A549 (cell line): ENCODE measurements around the gene ANKFY1. TPM values are rescaled to one million over a fixed set of nuclear protein-coding genes. Genes with fewer than 3 reads are reported as not detected.

Experiments
- ATAC-seq, 2 experiments: fragments of 200-7000 bp in 1 of 2; fragments of >200 bp in 1 of 2; cut with Nextera tagmentation in 1 of 2; cut with Tn5 transposase in 1 of 2; 3 replicates each; pipeline versions ENCODE4 v1.8.0 to v1.9.1; 2018 to 2020; ENCODE audit warnings: mild to moderate bottlenecking in 1 of 2, moderate library complexity in 1 of 2
- CTCF ChIA-PET: fragments of 300-600 bp; sonication (Branson Sonifier 250); formaldehyde crosslinking; extraction: SDS; loops from one replicate; lab custom pipeline; 2021; ENCODE audit warnings: antibody characterized with exemption, inconsistent platforms; lab: Yijun Ruan, JAX
- POLR2A ChIA-PET: fragments of 350-600 bp; formaldehyde crosslinking; extraction: SDS; loops from one replicate; lab custom pipeline; 2021; ENCODE audit warnings: antibody characterized with exemption, inconsistent platforms; lab: Yijun Ruan, JAX
- DNase-seq, 2 experiments: peaks; one replicate each; pipeline versions ENCODE4 v3.0.0 to v3.0.0-alpha.2; 2011 to 2016; ENCODE audit warnings: low read depth in 1 of 2, low spot score in 1 of 2
- FAIRE-seq: peaks from 2 replicates; lab custom pipeline; 2011; peaks lifted over from hg19 to GRCh38; lab: Jason Lieb, UNC
- H3K27ac ChIP-seq, 2 experiments: fragments of >200 bp; sonication (Bioruptor Twin); formaldehyde crosslinking; 3 replicates each; pipeline ENCODE4 v1.5.1; 2016 to 2017
- H3K4me1 ChIP-seq: fragments of >200 bp; sonication (Bioruptor Twin); formaldehyde crosslinking; 3 replicates; pipeline ENCODE4 v1.6.1; 2016
- H3K4me2 ChIP-seq: fragments of >200 bp; sonication (Bioruptor Twin); formaldehyde crosslinking; 3 replicates; pipeline ENCODE4 v1.6.1; 2016
- H3K4me3 ChIP-seq: fragments of >200 bp; sonication (Bioruptor Twin); formaldehyde crosslinking; 3 replicates; pipeline ENCODE4 v1.5.1; 2016
- H3K9me3 ChIP-seq: fragments of >200 bp; sonication (Bioruptor Twin); formaldehyde crosslinking; 3 replicates; pipeline ENCODE4 v1.6.1; 2016
- CHD2 ChIP-seq: fragments of 150-350 bp; IDR thresholded peaks from 2 replicates; pipeline ENCODE4 v1.6.1; 2014; ENCODE audit warnings: low read length; ENCODE audit not compliant: partially characterized antibody
- EP300 ChIP-seq, 2 experiments: fragments of >200 bp; sonication (Bioruptor Twin); formaldehyde crosslinking; IDR thresholded peaks; 2 replicates in 1 of 2; 3 replicates in 1 of 2; pipeline ENCODE4 v1.6.1; 2016 to 2017
- FOSB ChIP-seq: fragments of 250-450 bp; sonication (Bioruptor Pico); IDR thresholded peaks from 2 replicates; pipeline ENCODE4 v1.5.0; 2020; ENCODE audit warnings: mild to moderate bottlenecking, moderate library complexity
- FOSL2 ChIP-seq, 2 experiments: fragments of 450-650 bp in 1 of 2; fragments of >200 bp in 1 of 2; sonication (Bioruptor Twin) in 1 of 2; formaldehyde crosslinking; IDR thresholded peaks; 2 replicates each; pipeline versions ENCODE4 v1.5.0 to v1.6.1; 2016 to 2020; ENCODE audit warnings: mild to moderate bottlenecking in 1 of 2, moderate library complexity in 1 of 2
- HDAC2 ChIP-seq: fragments of 200-600 bp; sonication (generic); IDR thresholded peaks from 2 replicates; pipeline ENCODE4 v1.6.1; 2016
- HOXB13 ChIP-seq: fragments of 250-450 bp; sonication (Bioruptor Pico); IDR thresholded peaks from 2 replicates; pipeline ENCODE4 v1.5.0; 2020; ENCODE audit warnings: low read depth, mild to moderate bottlenecking, moderate library complexity
- HOXB5 ChIP-seq: fragments of 250-450 bp; sonication (Bioruptor Pico); IDR thresholded peaks from 2 replicates; pipeline ENCODE4 v1.5.0; 2020; ENCODE audit warnings: mild to moderate bottlenecking, moderate library complexity
- KDM1A ChIP-seq: fragments of 200-600 bp; sonication (generic); IDR thresholded peaks from 2 replicates; pipeline ENCODE4 v1.6.1; 2016; ENCODE audit warnings: low read depth, mild to moderate bottlenecking
- NFE2L2 ChIP-seq: fragments of 150-350 bp; conservative IDR thresholded peaks from 2 replicates; pipeline ENCODE4 v1.6.1; 2014; ENCODE audit warnings: low read length
- POLR2AphosphoS2 ChIP-seq: conservative IDR thresholded peaks from 2 replicates; pipeline ENCODE4 v1.6.1; 2012; ENCODE audit warnings: low read length, improper control_type of control experiment, inconsistent platforms
- RAD21 ChIP-seq, 2 experiments: fragments of >200 bp in 1 of 2; sonication (Bioruptor Twin) in 1 of 2; formaldehyde crosslinking in 1 of 2; IDR thresholded peaks in 1 of 2; conservative IDR thresholded peaks in 1 of 2; 2 replicates in 1 of 2; 3 replicates in 1 of 2; pipeline ENCODE4 v1.6.1; 2012 to 2018; ENCODE audit warnings: inconsistent platforms in 1 of 2
- RCOR1 ChIP-seq: fragments of 150-350 bp; IDR thresholded peaks from 2 replicates; pipeline ENCODE4 v1.6.1; 2014; ENCODE audit warnings: antibody characterized with exemption, low read length, low read depth
- REST ChIP-seq: fragments of 200-600 bp; sonication (generic); IDR thresholded peaks from 2 replicates; pipeline ENCODE4 v1.6.1; 2016; ENCODE audit warnings: antibody characterized with exemption, mild to moderate bottlenecking, moderate library complexity
- SMC3 ChIP-seq: fragments of >200 bp; sonication (Bioruptor Twin); formaldehyde crosslinking; IDR thresholded peaks from 3 replicates; pipeline ENCODE4 v1.6.1; 2018; ENCODE audit warnings: inconsistent platforms
- SREBF2 ChIP-seq: fragments of 450-650 bp; IDR thresholded peaks from 2 replicates; pipeline ENCODE4 v1.6.1; 2014; ENCODE audit warnings: mild to moderate bottlenecking, moderate library complexity
- ZNF302 ChIP-seq: fragments of 250-450 bp; sonication (Bioruptor Pico); IDR thresholded peaks from 2 replicates; pipeline ENCODE4 v1.9.0; 2021; ENCODE audit warnings: inconsistent platforms, mild to moderate bottlenecking, moderate library complexity
- WGBS: methylation state at CpG from one replicate; pipeline ENCODE4 v1.1.6; 2017; ENCODE audit errors: missing lambda C conversion rate; 5-methylcytosine and 5-hydroxymethylcytosine counted together
- polyA plus RNA-seq, 4 experiments: library from polyadenylated mRNA; depleted of rRNA in 3 of 4; stranded (reverse); fragments of >200 nt; fragmentation: RNase III in 1 of 4; extraction: RNeasy Plus Mini Kit Qiagen cat#74134 plus additional on column Dnase treatment in 1 of 4; gene quantifications; 2 replicates in 3 of 4; 3 replicates in 1 of 4; pipeline ENCODE4 v1.2.3, GENCODE V29; 2011 to 2017
- TF ChIP-seq, protein P1 (sequence below): fragments of 250-450 bp; sonication (Bioruptor Pico); IDR thresholded peaks from 2 replicates; pipeline ENCODE4 v1.5.0; 2020; ENCODE audit warnings: low read depth, mild to moderate bottlenecking, moderate library complexity
- TF ChIP-seq, protein P2 (sequence below): IDR thresholded peaks from 2 replicates; pipeline ENCODE4 v1.6.1; 2012
- TF ChIP-seq, protein P3 (sequence below): fragments of >200 bp; sonication (Bioruptor Twin); formaldehyde crosslinking; IDR thresholded peaks from 3 replicates; pipeline ENCODE4 v1.6.1; 2016
- TF ChIP-seq, protein P4 (sequence below): fragments of >200 bp; sonication (Bioruptor Twin); formaldehyde crosslinking; IDR thresholded peaks from 2 replicates; pipeline ENCODE4 v1.6.1; 2016

Gene ANKFY1
- polyA plus RNA-seq, 2 of the 4 experiments (the other 2 are of a cell fraction): 28.5 to 51.7 TPM

GRCh38 chr17:4174556-4174955, 89.2 kb downstream of the ANKFY1 start (continued):
- no peak for TF ChIP-seq REST
- TF ChIP-seq FOSL2 (IDR thresholded peaks at IDR 0.05): no peak
- TF ChIP-seq FOSL2 (CRISPR knock-in tag; IDR thresholded peaks at IDR 0.05): no peak
- TF ChIP-seq FOSB (CRISPR knock-in tag): no peak
- TF ChIP-seq, protein P1, sequence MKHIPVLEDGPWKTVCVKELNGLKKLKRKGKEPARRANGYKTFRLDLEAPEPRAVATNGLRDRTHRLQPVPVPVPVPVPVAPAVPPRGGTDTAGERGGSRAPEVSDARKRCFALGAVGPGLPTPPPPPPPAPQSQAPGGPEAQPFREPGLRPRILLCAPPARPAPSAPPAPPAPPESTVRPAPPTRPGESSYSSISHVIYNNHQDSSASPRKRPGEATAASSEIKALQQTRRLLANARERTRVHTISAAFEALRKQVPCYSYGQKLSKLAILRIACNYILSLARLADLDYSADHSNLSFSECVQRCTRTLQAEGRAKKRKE (CRISPR knock-in tag): no peak
- TF ChIP-seq HOXB5 (CRISPR knock-in tag): no peak
- TF ChIP-seq CHD2: no peak
- no peak for TF ChIP-seq SMC3
- TF ChIP-seq, protein P2, sequence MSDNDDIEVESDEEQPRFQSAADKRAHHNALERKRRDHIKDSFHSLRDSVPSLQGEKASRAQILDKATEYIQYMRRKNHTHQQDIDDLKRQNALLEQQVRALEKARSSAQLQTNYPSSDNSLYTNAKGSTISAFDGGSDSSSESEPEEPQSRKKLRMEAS: no peak
- no peak for TF ChIP-seq SREBF2

- no peaks in the 10 kb centered on the region for H3K4me1 ChIP-seq
- H3K27ac ChIP-seq: no peak overlapping the region
- no peak for ATAC-seq
- 95% methylated on average over 7 of the region's 7 CpGs for WGBS
- ChIA-PET POLR2A (no interaction called here), CTCF (interaction anchor here (7.9 kb wide), 1 partner anchor 11 kb away, joined by 45 read pairs; no protein-coding TSS in a partner anchor)
- no peaks in the 10 kb centered on the region for H3K9me3 ChIP-seq
- DNase-seq: no peak
- FAIRE-seq: no peak
- H3K4me2 ChIP-seq: no peak overlapping the region
- H3K4me3 ChIP-seq: no peak overlapping the region
- TF ChIP-seq RCOR1: no peak
- TF ChIP-seq ZNF302 (CRISPR knock-in tag): no peak
- TF ChIP-seq, protein P3, sequence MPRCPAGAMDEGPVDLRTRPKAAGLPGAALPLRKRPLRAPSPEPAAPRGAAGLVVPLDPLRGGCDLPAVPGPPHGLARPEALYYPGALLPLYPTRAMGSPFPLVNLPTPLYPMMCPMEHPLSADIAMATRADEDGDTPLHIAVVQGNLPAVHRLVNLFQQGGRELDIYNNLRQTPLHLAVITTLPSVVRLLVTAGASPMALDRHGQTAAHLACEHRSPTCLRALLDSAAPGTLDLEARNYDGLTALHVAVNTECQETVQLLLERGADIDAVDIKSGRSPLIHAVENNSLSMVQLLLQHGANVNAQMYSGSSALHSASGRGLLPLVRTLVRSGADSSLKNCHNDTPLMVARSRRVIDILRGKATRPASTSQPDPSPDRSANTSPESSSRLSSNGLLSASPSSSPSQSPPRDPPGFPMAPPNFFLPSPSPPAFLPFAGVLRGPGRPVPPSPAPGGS: no peak
- TF ChIP-seq EP300 (IDR thresholded peaks at IDR 0.05): no peak
- TF ChIP-seq HOXB13 (CRISPR knock-in tag): no peak
- no peak for TF ChIP-seq RAD21 (conservative IDR thresholded peaks at IDR 0.05 in 1 of 2, IDR thresholded peaks at IDR 0.05 in 1 of 2)
- TF ChIP-seq SMC3: no peak
- TF ChIP-seq, protein P2: no peak
- TF ChIP-seq, protein P4, sequence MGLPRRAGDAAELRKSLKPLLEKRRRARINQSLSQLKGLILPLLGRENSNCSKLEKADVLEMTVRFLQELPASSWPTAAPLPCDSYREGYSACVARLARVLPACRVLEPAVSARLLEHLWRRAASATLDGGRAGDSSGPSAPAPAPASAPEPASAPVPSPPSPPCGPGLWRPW: no peak
- TF ChIP-seq NFE2L2: no peak
- TF ChIP-seq POLR2AphosphoS2: no peak
- no peak for TF ChIP-seq KDM1A
- no peak for TF ChIP-seq HDAC2
- TF ChIP-seq FOSL2 (IDR thresholded peaks at IDR 0.05): no peak
- no peak for TF ChIP-seq FOSL2 (CRISPR knock-in tag; IDR thresholded peaks at IDR 0.05)
These were observed 90.0 kb downstream of the ANKFY1 start for GRCh38 chr17:4173781-4174180.
